Hematopoietic multipotent progenitor cell treated with erythropoietin and hydrocortisone succinate and interleukin-3 and kit ligand, for 8 days (in vitro differentiated cells): Measurements from ENCODE around the gene RNF13.
A peak's percentile ranks its signal among the peaks of the same experiment; 100 is the strongest.
"Not testable (repeated sequence)": the region's sequence is repeated elsewhere in the genome, so short reads cannot be mapped to it uniquely, and the experiment has no call there.

Experiments used
- DNase-seq: peaks from one replicate; pipeline ENCODE4 v3.0.0-alpha.2; 2015

RNF13 gene

DNA sequence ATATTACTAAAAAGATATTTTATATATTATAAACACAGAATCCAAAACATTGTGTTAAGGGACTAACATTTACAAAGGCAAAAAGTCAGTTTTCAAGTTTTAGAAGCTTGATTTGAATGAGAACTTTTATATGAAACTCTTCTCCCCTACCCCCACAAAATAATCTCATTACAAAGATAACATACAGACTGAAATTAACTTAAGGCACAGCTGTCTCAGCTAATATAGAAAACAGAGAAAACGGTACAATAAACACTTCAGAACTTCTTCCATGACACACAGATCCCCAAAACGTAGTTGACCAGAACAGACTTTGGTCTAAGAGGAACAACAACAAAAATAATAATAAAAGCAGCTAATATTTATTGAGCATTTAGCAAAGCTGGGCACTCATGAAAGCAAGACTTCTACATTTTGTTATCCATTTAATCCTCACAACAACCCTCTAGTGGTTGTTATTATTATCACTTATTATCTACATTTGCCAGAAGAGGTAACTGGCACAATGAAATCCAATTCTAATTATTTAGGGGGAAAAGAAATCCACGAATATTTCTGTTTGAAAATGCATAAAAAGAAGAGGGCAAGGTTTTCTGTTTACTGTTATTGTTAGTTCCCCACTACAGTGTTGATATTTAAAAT is 89.6 kb downstream of the RNF13 start:
- DNase-seq: peak; percentile 45

DNA sequence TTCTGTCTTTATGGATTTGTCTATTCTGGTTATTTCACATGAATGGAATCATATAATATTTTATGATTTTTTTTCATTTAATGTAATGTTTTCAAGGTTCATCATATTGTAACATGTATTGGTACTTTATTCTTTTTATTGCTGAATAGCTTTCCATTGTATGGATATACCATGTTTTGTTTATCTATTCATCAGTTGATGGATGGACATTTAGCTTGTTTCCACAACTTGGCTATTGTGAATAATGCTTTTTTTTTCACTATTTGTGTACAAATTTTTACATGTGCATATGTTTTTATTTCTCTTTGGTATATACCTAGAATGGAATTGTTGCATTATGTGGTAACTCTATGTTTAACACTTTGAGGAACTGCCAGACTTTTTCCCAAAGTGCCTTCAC is 93.0 kb downstream of the RNF13 start:
- DNase-seq: no peak

DNA sequence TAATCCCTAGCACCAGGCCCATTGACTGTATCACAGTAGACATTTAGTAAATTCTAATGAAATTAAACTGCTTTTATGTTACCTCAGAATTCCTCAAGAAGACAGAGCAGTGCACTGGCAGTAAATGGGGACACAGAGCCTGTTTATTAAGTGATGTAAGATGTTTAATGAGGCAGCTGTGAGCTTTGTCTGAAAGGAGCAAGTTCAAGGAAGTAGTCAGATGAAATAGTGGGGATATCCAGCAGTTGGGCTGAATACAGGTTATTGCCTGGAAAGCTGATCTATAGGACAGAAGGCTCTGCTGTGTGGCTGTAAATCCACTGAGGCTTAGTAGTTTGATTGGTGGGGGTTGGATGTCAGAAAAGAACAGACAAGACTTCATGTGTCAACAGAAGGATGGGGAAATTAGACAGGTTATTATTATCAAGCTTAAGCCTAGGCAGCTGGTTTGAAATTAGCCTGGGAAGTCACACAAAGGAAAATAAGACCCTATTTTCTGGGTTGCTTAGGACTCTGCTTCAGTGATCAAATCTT is 95.5 kb downstream of the RNF13 start:
- no peak for DNase-seq

DNA sequence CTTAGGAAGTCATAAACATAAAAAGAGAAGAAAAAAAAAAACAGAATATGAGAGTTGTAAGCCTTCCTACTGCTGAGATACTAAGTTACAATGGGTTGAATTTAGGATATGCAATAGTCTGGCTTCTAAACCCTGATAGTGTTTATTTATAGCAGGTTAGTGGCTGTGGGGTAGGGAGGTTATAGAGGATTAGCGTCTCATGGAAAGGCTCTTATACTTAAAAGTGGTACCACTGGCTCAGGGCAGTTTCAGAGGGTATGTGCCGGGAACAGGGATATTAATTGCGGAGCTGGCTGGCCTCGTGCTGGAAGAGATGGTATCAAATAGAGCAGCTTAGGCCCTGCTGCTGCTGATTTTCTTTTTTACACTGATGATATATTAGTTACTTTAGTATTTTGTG is 96.9 kb downstream of the RNF13 start:
- no peak for DNase-seq

DNA sequence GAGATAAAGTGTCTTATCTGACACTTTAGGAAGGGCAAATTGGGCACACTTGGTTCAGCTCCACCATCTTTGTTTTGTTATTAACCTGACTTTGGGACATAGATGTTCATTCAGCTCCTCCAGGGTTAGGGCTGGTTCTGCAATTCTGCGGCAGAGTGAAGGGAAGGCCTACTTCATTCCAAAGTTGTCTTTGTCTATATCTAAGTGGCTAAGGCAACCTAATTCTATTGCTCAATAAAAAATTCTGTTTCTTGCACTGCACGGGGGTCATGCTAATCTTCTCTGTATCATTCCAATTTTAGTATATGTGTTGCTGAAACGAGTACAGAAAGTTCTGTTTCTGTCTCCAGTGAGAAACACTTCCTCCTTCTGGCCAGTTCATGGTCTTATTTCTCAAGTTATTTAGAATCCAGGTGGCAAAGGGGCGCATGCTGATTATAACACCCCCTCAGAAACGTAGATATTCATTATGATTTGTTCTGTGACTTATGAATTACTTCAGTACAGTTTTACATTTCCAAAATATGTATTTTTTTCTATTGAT is 104.2 kb downstream of the RNF13 start:
- DNase-seq: no peak

DNA sequence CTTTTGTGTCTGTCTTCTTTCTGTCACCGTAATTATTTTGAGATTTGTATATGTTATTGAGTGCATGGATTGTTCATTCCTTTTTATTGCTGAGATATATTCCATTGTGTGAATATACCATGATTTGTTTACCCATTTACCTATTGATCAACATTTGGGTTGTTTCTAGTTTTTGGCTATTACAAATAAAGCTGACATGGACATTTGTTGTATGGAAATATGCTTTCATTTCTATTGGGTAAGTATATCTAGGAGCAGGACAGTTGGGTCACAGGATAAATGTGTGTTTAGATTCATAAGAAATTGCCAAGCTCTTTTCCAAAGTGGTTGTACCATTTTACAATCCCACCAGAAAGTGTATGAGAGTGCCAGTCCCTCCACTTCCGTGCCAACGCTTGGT is 106.5 kb downstream of the RNF13 start:
- DNase-seq: no peak

DNA sequence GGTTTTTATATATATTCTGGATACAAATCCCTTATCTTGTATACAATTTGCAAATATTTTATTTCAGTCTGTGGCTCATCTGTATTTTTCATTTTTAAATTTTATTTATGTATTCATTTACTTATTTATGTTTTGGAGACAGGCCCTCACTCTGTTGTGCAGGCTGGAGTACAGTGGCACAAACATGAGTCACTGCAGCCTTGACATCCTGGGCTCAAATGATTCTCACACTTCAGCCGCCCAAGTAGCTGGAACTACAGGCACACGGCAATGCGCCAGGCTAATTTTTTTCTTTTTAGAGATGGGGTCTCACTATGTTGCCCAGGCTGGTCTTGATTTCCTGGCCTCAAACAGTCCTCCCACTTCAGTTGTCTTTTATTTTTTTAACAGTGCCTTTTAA is 107.1 kb downstream of the RNF13 start:
- DNase-seq: no peak

DNA sequence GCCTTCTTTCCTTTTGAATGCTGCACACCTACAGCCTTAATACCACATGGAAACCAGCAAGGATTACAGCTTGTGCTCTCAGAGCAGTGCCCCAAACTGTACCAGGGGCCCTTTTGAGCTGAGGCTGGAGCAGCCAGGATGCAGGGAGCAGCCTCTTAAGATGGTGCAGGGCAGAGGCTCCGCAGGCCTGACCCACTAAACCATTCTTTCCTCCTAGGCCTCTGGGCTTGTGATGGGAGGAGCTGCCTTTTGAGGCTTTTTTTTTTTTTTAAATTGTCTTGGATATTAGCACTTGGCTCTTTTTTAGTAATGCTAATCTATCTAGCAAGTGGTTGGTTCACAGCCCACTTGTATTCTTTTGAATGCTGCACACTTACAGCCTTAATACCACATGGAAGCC is 120.0 kb downstream of the RNF13 start:
- DNase-seq: no peak

DNA sequence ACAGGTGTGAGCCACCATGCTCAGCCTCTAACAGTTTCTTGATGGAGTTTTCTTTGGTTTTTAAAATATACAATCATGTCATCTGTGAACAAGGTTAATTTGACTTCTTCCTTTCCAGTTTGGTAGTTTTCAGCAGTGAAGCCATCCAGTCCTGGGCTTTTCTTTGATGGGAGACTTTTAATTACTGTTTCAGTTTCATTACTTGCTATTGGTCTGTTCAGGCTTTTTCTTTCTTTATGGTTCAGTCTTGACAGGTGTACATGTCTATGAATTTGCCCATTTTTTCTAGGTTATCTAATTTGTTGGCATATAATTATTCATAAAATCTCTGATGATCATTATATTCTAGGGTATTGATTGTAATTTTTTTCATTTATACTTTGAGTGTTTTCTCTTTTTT is 120.8 kb downstream of the RNF13 start:
- no peak for DNase-seq

DNA sequence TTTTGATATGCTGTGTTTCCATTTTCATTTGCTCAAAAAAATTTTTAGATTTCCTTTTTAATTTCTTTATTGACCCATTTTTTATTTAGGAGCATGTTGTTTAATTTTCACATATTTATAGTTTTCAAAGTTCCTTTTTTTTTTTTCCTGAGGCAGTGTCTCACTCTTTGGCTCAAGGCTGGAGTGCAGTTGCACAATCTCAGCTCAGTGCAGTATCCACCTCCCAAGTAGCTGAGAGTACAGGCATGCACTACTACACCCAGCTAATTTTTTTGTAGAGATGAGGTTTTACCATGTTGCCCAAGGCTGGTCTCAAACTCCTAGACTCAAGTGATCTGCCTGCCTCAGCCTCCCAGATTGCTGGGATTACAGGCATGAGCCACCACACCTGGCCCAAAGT is 121.5 kb downstream of the RNF13 start:
- DNase-seq: no peak

DNA sequence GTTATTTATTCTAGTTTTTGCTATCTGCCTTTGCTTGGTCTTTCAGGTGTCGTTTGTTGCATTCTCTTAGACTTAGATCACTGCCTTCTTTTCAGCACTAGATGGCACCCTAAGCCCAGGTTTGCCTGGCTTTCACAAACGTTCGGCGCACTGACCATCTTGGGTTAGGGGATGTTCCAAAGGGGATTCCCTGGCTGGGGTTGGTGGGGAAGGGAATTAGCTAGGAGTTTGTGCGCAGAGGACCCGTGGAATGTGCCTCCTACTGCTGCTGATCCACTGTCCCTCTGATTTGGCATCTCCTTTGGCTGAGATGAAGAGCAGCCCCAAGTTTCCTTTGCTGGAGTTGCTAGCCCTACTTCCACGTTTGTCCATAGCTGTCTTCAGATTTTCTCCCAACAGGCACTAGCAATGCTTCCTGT is 123.8 kb downstream of the RNF13 start:
- DNase-seq: peak; percentile 38

DNA sequence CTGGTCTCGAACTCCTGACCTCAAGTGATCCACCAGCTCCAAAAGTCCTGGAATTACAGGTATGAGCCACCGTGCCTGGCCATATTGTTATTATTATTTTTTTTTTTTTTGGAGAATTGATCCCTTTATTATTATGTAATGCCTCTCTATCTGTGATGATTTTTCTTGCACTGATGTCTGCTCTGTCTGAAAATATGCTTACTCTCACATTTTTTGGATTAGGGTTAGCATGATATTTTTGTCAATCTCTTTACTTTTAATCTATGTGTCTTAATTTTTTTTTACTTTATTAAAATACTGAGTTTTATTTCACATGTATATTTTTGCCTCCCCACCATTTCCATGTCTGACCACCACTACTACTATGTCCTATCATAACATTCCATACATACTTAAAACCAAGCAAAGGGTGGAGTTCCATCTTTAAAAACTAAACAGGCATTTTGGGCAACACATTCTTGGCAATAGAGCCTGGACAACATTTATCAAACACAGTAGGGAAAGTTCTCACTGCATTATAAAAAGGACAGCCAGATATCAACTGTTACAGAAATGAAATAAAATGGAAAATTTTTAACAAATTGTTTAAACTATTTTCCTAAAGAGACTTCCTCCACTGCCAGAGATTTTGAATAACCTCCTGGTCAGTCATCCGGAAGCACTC is 125.5 kb downstream of the RNF13 start:
- DNase-seq: not testable (repeated sequence)

DNA sequence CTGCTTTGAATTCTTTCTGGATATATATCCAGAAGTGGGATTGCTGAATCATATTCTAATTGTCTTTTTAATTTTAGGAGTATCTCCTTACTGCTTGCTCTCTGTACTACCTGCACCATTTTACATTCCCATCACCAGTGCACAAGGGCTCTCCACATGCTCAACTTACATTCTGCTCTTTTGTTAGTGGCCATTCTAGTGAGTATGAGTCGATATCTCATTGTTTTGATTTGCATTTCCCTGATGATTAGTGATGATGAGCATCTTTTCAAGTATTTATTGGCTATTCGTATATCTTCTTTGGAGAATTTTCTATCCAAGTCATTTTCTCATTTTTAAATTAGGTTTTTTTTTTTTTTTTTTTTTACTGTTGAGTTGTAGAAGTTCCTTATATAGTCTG is 128.2 kb downstream of the RNF13 start:
- no peak for DNase-seq

DNA sequence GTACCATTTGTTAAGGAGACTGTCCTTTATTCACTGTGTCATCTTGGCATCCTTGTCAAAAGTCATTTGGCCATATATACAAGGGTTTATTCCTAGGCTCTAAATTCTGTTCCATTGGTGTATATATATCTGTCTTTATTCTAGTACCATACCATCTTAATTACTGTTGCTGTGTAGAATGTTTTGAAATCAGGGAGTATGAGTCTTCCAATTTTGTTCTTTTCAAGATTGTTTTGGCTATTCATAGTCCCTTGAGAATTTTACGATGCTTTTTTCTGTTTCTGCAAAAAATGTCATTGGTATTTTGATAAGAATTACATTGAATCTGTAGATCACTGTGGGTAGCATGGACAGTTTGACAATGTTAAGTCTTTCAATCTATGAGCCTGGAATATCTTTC is 128.9 kb downstream of the RNF13 start:
- no peak for DNase-seq

DNA sequence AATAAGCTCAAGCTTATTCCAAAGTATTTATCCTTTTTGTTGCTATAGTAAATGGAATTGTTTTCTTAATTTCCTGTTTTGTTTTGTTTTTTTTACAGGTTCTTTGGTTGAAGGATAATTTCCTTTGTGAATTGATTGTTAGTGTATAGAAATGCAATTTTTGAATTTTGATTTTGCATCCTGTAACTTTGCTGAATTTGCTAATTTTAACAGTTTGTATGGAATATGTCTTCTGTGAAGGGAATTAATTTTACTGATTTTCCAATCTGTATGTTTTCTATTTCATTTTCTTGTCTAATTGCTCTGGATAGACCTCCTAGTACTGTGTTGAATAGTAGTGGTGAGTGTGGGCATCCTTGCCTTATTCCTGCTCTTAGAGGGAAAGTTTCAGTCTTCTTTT is 129.4 kb downstream of the RNF13 start:
- no peak for DNase-seq

DNA sequence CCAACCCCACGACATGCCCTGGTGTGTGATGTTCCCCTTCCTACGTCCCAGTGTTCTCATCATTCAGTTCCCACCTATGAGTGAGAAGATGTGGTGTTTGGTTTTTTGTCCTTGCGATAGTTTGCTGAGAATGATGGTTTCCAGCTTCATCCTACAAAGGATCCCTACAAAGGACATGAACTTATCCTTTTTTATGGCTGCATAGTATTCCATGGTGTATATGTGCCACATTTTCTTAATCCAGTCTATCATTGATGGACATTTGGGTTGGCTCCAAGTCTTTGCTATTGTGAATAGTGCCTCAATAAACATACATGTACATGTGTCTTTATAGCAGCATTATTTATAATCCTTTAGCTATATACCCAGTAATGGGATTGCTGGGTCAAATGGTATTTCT is 131.0 kb downstream of the RNF13 start:
- not testable (repeated sequence) for DNase-seq

DNA sequence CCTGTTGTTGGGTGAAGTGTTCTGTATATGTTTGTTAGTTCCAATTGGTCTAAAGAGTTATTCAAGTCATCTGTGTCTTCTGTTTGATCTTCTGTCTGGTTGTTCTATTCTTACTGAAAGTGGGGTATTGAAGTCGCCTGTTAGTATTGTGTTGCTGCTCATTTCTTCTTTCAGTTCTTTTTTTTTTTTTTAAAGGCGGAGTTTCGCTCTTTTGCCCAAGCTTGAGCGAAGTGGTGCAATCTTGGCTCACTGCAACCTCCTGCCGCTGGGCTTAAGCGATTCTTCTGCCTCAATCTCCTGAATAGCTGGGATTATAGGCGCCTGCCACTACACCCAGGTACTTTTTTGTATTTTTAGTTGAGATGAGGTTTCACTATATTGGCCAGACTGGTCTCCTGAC is 134.2 kb downstream of the RNF13 start:
- no peak for DNase-seq

DNA sequence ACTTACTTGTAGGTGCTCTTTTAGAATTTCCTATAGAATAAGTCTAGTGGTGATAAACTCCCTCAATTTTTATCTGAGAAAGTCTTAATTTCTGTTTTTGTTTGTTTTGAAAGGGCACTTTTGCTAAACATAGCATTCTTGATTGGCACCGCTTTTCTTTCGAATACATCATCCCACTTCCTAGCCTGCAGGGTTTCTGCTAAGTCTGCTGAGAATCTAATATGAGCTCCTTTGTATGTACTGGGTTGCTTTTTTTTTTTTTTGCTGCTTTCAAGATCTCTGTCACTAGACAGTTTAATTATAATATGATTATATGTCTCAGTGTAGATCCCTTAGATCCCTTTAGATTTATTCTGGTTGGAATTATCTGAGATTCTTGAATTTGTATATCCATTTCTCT is 136.2 kb downstream of the RNF13 start:
- DNase-seq: no peak

DNA sequence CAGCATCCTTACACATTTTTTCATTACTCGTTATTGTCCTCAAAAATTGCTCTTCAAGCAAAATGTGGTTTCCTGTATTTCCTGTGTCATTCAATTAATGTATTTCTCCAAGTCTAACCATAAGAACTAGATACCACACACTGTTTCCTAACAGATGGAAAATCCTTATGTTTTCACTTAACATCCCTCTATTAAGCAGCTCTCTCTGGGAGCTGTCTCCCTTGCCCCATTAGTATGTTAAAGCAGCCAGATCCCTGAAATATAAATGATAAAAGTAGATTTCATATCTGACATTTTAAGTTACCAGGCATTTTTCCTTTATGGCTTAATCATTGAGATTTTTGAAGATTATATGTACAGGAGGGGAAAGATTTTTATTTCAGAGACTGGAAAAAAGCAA is 141.8 kb downstream of the RNF13 start:
- DNase-seq: no peak

DNA sequence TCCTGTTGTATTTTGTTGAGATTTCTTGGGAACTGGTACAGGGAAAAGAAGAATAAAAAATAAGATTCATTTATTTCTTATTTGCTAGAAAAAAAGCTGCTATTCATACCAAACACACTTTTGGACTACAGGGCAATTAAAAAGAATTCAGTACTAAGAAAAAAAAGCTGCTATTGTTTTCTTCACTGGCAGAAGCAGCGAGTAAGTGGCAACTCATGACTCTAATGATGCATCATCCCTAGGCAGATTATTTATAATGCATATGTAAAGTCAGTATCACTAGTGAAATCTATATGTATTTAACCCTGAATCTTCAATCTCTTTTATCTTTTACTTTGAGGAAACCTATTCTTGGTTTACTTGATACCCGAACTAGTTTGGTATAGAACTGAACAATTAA is 142.4 kb downstream of the RNF13 start:
- DNase-seq: no peak

DNA sequence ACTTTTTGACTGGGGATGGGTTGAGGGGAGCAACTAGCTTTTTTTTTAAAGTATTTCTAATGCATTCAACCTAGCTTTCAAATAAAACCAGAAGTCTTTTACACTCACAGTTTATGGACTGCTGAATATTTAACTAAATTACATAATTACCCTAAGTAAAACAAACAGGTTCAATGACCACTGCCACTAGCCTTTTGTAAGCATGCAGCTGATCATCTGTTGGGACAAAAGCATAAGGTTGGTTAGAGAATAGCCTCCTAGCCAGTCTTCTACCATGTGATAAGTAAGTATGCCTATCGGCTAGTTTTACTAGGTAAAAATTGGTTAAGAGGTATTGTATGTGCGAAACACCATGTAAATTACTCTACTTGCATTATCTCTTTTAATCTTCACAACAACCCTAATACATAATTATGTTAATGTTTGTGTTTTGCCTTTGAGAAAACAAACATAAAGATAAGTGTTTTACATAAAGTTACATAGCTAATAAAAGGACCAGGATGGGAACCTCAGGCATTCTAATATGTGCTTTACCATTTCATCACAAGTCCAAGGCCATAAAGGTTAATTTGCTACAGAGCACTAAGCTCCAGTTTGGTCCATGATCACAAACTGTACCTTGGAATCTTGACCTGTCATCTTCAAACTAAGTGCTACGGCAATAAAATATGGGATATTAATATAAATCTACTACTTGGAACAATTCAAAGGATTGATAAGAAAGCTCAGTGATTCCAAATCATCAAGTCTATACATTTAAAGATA is 144.5 kb downstream of the RNF13 start:
- DNase-seq: no peak

DNA sequence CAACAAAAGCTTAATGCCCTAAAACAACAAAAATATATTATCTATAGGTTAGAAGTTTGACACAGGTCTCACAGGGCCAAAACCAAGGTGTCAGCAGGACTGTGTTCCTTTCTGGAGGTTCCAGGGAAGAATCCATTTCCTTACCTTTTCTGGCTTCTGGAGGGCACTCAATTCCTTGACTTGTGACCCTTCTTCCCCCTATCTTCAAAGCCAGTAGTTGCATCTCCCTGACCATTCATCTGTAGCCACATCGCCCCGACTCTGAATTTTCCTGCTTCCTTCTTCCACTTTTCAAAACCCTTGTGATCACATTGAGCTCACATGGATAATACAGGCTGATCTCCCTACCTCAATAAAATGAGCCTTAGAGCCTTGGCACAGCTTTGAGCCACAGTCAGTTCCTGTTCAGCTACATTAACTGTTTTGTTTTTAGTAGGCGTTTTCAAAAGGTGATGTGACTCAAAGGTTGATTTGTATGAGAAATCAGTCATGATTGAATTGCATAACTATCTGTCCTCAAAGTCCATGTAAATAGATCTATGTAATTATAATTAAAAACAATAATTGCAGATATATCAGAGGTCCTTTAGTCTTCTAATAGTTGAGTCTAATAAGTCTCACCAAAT is 145.3 kb downstream of the RNF13 start:
- DNase-seq: no peak

DNA sequence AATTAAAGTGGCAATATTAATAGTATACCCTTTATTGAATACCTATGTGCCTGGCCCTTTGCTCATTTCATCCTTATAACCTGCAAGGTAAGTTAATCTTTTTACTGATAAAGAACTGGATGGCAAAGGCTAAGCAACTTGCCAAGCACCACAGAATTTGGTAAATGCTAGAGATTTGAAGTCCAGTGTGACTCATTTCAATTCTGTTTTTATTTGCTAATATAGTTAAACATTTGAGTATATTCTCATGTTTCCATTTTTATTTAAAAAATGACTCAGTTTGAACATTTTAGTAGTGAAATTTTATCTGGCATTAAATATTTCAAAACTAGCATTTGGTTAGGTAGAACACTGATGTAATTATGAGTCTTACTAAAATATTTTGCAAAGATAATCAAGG is 146.4 kb downstream of the RNF13 start:
- no peak for DNase-seq
